ENCODE measurements around the gene HRK.

The HRK gene

DNA sequence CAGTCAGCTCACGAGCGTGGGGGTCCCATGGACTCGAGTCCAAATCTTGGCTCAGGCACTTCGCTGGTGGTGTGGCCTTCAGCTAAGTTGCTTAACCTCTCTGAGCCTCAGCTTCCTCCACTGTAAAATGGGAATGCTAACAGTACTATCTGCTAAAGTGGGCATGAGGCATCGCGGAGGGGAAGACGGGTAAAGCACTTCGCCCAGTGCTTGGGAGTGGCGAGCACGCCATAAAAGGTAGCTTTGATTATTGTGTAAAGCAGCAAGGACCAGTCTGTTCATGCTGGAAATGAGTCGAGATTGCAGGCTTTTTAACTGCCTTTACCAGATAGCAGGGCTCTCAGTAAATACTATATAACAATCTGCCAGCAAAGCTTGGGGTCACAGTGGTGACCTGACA, 24.5 kb downstream of the HRK start:
- Histone ChIP-seq H3K79me2 (ENCODE audit: low read length) (no peaks in the 10 kb centered on the region), H3K9ac (ENCODE audit: low read length) (no peak overlapping the region), H3K4me3 (ENCODE audit: low read length) (no peak overlapping the region), H3K4me1 (ENCODE audit: low read length) (peaks cover 61% of the 10 kb centered on the region), H4K20me1 (ENCODE audit: insufficient read depth, low read length) (no peaks in the 10 kb centered on the region), H3K4me2 (ENCODE audit: low read length) (peak overlapping the region; percentile 95; the same call in 1 of the 2 replicates), H3K36me3 (replicated peaks; ENCODE audit: low read depth, low read length) (no peaks in the 10 kb centered on the region), H3K27me3 (ENCODE audit: low read depth, low read length) (peaks cover 11% of the 10 kb centered on the region), H3K27ac (ENCODE audit: low read length) (no peak overlapping the region), H2AFZ (ENCODE audit: low read depth, low read length) (no peak overlapping the region), H3K9me3 (ENCODE audit: insufficient read depth, low read length) (no peaks in the 10 kb centered on the region)
- TF ChIP-seq EZH2phosphoT487 (IDR thresholded peaks at IDR 0.05; ENCODE audit: low read depth): no peak
- TF ChIP-seq, protein P1, sequence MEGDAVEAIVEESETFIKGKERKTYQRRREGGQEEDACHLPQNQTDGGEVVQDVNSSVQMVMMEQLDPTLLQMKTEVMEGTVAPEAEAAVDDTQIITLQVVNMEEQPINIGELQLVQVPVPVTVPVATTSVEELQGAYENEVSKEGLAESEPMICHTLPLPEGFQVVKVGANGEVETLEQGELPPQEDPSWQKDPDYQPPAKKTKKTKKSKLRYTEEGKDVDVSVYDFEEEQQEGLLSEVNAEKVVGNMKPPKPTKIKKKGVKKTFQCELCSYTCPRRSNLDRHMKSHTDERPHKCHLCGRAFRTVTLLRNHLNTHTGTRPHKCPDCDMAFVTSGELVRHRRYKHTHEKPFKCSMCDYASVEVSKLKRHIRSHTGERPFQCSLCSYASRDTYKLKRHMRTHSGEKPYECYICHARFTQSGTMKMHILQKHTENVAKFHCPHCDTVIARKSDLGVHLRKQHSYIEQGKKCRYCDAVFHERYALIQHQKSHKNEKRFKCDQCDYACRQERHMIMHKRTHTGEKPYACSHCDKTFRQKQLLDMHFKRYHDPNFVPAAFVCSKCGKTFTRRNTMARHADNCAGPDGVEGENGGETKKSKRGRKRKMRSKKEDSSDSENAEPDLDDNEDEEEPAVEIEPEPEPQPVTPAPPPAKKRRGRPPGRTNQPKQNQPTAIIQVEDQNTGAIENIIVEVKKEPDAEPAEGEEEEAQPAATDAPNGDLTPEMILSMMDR (IDR thresholded peaks at IDR 0.05; ENCODE audit: low read depth, low read length): no peak

DNA sequence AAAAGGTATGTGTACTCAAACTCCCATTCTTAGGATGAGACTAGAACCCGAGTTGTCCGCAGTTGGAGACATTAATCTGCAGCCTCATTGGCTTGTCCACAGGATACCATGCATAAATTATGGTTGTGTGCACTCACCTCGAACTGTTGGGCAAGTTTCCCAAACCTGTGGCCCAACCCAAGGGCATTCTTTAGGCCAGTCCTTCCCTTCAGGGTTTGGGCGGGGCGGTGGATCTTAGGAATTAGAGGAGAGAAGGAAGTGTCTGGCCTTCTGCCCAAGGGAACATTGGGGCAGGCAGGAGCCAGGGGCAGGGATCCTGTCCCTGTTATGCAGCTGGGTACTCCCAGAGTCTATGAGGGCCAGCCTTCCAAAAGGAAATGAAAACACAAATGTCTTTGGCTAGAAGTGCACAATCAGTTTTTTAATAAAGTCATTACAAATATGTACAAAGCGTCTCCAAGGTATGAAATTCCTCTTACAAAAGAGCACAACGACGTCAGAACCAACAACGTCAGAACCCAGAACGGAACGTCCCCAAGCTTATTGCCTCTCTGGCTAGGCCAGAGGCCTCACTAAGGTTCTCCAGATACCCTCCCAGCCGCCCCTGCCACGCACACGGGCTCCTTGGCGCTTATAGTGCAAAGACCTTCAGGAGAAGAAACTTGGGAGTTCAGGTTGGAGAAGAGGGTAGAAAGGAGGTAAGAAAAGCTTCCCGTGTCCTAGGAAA, 25.3 kb downstream of the HRK start:
- H3K79me2 ChIP-seq (ENCODE audit: low read length): no peaks in the 10 kb centered on the region
- H4K20me1 ChIP-seq (ENCODE audit: insufficient read depth, low read length): no peaks in the 10 kb centered on the region
- H3K36me3 ChIP-seq (replicated peaks; ENCODE audit: low read depth, low read length): no peaks in the 10 kb centered on the region
- H3K9me3 ChIP-seq (ENCODE audit: insufficient read depth, low read length): no peaks in the 10 kb centered on the region
- H3K4me3 ChIP-seq (ENCODE audit: low read length): no peak overlapping the region
- H3K27me3 ChIP-seq (ENCODE audit: low read depth, low read length): peaks cover 11% of the 10 kb centered on the region
- no peak overlapping the region for H3K9ac ChIP-seq (ENCODE audit: low read length)
- H3K27ac ChIP-seq (ENCODE audit: low read length): no peak overlapping the region
- peaks cover 53% of the 10 kb centered on the region for H3K4me1 ChIP-seq (ENCODE audit: low read length)
- H2AFZ ChIP-seq (ENCODE audit: low read depth, low read length): no peak overlapping the region
- H3K4me2 ChIP-seq (ENCODE audit: low read length): no peak overlapping the region
- TF ChIP-seq EZH2phosphoT487 (IDR thresholded peaks at IDR 0.05; ENCODE audit: low read depth): no peak
- TF ChIP-seq, protein P1 (IDR thresholded peaks at IDR 0.05; ENCODE audit: low read depth, low read length): no peak

DNA sequence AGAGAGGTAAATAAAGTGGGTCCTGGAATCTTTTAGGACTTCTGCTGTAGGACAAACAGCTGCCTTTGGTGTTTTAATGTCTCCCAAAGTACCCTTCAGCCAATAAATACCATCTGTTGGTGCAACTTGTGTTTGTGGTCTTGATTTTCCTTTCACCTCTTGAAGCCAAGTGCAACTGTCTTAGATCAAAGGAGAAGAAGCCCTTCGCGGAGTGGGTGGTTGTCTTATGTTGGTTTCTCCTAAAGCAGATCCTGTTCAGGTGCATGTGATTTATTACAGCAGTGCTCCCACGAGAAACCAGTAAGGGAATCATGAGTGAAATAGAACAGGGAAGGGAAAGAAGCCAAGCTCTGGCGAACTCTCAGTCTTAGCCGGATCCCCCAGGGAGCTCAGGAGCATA, 27.7 kb downstream of the HRK start:
- Histone ChIP-seq H3K27me3 (ENCODE audit: low read depth, low read length) (no peaks in the 10 kb centered on the region), H3K27ac (ENCODE audit: low read length) (no peak overlapping the region), H3K9me3 (ENCODE audit: insufficient read depth, low read length) (no peaks in the 10 kb centered on the region), H3K4me2 (ENCODE audit: low read length) (no peak overlapping the region), H3K4me1 (ENCODE audit: low read length) (peaks cover 29% of the 10 kb centered on the region), H3K36me3 (replicated peaks; ENCODE audit: low read depth, low read length) (no peaks in the 10 kb centered on the region), H3K4me3 (ENCODE audit: low read length) (no peak overlapping the region), H2AFZ (ENCODE audit: low read depth, low read length) (no peak overlapping the region), H4K20me1 (ENCODE audit: insufficient read depth, low read length) (no peaks in the 10 kb centered on the region), H3K9ac (ENCODE audit: low read length) (no peak overlapping the region), H3K79me2 (ENCODE audit: low read length) (no peaks in the 10 kb centered on the region)
- no peak for TF ChIP-seq EZH2phosphoT487 (IDR thresholded peaks at IDR 0.05; ENCODE audit: low read depth)
- TF ChIP-seq, protein P1 (IDR thresholded peaks at IDR 0.05; ENCODE audit: low read depth, low read length): no peak

DNA sequence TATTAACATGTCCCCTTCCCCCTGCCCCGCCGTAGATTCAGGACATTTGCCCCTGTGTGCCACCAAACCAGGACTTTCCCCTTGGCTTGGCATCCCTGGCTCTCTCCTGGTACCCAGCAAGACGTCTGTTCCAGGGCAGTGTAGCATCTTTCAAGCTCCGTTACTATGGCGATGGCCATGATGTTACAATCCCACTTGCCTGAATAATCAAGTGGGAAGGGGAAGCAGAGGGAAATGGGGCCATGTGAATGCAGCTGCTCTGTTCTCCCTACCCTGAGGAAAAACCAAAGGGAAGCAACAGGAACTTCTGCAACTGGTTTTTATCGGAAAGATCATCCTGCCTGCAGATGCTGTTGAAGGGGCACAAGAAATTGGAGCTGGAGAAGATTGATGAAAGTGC, 28.9 kb downstream of the HRK start:
- Histone ChIP-seq H3K4me2 (ENCODE audit: low read length) (no peak overlapping the region), H3K27ac (ENCODE audit: low read length) (no peak overlapping the region), H3K27me3 (ENCODE audit: low read depth, low read length) (no peaks in the 10 kb centered on the region), H3K9me3 (ENCODE audit: insufficient read depth, low read length) (no peaks in the 10 kb centered on the region), H3K36me3 (replicated peaks; ENCODE audit: low read depth, low read length) (no peaks in the 10 kb centered on the region), H3K4me3 (ENCODE audit: low read length) (no peak overlapping the region), H3K79me2 (ENCODE audit: low read length) (no peaks in the 10 kb centered on the region), H4K20me1 (ENCODE audit: insufficient read depth, low read length) (no peaks in the 10 kb centered on the region), H3K4me1 (ENCODE audit: low read length) (peaks cover 17% of the 10 kb centered on the region), H3K9ac (ENCODE audit: low read length) (no peak overlapping the region), H2AFZ (ENCODE audit: low read depth, low read length) (no peak overlapping the region)
- TF ChIP-seq, protein P1 (IDR thresholded peaks at IDR 0.05; ENCODE audit: low read depth, low read length): no peak
- no peak for TF ChIP-seq EZH2phosphoT487 (IDR thresholded peaks at IDR 0.05; ENCODE audit: low read depth)
